Measurements from ENCODE around the gene SHFL.

DNA sequence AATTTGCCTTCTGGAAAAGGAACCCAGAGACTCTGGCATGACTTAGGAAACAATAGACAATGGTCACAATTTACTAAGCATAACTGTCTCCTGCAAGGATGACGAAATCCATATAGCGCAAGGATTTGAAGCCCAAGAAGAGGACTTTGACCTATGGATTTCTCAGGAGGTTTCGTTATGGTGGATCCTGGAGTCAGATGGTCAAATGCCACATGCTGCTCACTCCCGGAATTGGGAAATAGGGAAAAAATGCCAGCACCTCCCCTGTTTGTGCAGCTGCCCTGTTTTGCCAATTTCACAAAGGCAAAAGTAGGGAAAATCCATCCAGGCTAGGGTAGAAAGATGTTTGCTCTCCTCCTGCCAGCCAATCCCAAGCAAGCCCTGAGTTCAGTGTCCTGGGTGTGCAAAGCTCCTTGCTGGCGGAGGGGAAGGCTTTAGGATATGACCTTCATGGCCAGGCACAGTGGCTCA is 49.5 kb upstream of the SHFL start:
- TF ChIP-seq CTCF (IDR thresholded peaks at IDR 0.05) (no peak), RFX5 (IDR thresholded peaks at IDR 0.05; ENCODE audit: low read length) (no peak), RCOR1 (IDR thresholded peaks at IDR 0.05; ENCODE audit: low read length) (no peak), NFIC (IDR thresholded peaks at IDR 0.05; ENCODE audit: borderline replicate concordance) (no peak), RAD21 (IDR thresholded peaks at IDR 0.05; ENCODE audit: low read length) (no peak), GATA2 (CRISPR knock-in tag; IDR thresholded peaks at IDR 0.05) (no peak), JUND (IDR thresholded peaks at IDR 0.05) (no peak), GABPA (IDR thresholded peaks at IDR 0.05; ENCODE audit: low read depth) (no peak), ELF1 (IDR thresholded peaks at IDR 0.05) (no peak), MAX (IDR thresholded peaks at IDR 0.05; ENCODE audit: low read depth) (no peak), EZH2phosphoT487 (IDR thresholded peaks at IDR 0.05; ENCODE audit: borderline replicate concordance, low read depth) (no peak), MEF2A (IDR thresholded peaks at IDR 0.05; ENCODE audit: borderline replicate concordance, low read depth) (no peak), FOSL2 (IDR thresholded peaks at IDR 0.05; ENCODE audit: borderline replicate concordance, low read depth) (no peak)
- TF ChIP-seq, protein P1, sequence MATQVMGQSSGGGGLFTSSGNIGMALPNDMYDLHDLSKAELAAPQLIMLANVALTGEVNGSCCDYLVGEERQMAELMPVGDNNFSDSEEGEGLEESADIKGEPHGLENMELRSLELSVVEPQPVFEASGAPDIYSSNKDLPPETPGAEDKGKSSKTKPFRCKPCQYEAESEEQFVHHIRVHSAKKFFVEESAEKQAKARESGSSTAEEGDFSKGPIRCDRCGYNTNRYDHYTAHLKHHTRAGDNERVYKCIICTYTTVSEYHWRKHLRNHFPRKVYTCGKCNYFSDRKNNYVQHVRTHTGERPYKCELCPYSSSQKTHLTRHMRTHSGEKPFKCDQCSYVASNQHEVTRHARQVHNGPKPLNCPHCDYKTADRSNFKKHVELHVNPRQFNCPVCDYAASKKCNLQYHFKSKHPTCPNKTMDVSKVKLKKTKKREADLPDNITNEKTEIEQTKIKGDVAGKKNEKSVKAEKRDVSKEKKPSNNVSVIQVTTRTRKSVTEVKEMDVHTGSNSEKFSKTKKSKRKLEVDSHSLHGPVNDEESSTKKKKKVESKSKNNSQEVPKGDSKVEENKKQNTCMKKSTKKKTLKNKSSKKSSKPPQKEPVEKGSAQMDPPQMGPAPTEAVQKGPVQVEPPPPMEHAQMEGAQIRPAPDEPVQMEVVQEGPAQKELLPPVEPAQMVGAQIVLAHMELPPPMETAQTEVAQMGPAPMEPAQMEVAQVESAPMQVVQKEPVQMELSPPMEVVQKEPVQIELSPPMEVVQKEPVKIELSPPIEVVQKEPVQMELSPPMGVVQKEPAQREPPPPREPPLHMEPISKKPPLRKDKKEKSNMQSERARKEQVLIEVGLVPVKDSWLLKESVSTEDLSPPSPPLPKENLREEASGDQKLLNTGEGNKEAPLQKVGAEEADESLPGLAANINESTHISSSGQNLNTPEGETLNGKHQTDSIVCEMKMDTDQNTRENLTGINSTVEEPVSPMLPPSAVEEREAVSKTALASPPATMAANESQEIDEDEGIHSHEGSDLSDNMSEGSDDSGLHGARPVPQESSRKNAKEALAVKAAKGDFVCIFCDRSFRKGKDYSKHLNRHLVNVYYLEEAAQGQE (IDR thresholded peaks at IDR 0.05; ENCODE audit: low read depth, low read length) = no peak
